Muscle of back (tissue), 11 donors: Measurements from ENCODE around the gene CCL5. TPM values are rescaled to one million over a fixed set of nuclear protein-coding genes. Genes with fewer than 3 reads are reported as not detected.
A peak's percentile ranks its signal among the peaks of the same experiment; 100 is the strongest.
"Not testable (repeated sequence)": the region's sequence is repeated elsewhere in the genome, so short reads cannot be mapped to it uniquely, and the experiment has no call there.

Experiments used
- DNase-seq, 3 donors: peaks; one replicate each; pipeline versions ENCODE4 v3.0.0 to v3.0.0-alpha.2; 2013
- polyA plus RNA-seq, 10 donors: library from polyadenylated mRNA; unstranded; fragments of 120-200 nt; gene quantifications; one replicate each; pipeline ENCODE4 v1.2.1, GENCODE V29; 2013; ENCODE audit not compliant: insufficient read length in 10 of 10

The CCL5 gene
- polyA plus RNA-seq, 10 donors = 0.41 to 7.3 (median 1.2) TPM

DNA sequence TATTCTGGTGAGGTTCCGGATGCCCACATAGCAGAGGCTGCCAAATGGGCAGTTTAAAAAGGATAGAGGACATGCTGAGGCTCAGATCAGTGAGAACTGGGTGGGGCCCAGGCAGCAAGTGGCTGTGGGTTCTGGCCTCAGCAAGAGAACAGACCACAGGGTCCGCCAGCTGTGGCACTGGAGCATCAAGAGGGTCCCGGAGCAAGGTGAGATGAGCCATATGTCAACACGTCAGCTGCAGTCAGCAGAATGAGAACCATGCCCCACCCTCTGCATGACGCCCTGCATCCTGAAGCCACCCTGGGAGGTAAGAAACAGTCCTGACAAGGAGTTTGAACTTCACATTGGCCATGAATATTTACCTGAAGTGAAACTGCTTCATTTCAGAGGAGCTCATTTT, 20.1 kb upstream of the CCL5 start:
- no peak for DNase-seq

DNA sequence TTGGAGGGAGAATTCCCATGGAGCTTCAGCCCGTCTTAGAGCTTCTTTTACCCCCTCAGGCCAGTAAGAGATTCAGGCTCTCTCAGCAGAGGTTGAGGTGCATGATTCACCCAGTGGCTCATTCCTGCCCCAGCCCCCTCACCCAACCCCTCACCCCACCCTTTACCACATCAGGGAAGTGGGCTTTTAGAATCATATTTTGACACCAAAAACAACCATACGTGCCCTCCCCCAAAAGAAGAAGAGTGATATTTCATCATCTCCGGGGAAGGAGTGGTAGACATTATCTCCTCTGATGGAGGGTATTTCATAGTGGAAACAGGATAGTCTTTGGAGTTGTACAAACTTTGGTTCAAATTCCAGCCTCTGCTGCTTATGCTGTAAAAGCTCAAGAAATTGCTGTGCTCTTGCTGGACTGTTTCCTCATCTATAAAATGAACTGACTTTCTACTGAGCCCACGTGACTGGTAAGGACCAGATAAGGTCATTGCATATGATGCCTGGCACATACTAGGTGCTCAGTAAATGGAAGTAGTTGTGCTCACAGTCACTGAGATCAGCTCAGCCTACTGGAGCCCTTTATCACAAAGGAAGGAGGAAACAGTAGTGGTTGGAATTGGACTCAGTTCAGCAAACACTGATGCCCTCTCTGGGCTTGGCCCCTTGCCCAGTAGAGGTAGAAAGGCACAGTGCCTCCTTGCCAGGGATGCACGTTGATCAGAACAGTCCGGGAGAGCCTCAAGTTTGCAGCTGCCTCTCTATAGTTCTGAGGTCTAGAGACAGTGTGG, 18.3 kb upstream of the CCL5 start:
- no peak for DNase-seq

DNA sequence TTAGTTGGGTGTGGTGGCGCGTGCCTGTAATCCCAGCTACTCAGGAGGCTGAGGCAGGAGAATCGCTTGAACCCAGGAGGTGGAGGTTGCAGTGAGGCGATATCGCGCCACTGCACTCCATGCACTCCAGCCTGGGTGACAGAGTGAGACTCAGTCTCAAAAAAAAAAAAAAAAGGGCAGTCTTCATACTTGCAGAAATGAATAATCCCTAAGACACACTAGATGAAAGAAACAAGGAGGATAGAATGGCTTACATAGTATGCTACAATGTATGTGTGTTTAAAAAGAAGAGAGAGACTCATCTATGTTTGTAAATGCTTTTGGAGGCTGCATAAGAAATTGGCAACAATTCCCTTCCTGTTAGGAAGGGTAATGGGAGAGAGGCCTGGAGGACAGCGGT, 17.6 kb upstream of the CCL5 start:
- DNase-seq = not testable (repeated sequence)

DNA sequence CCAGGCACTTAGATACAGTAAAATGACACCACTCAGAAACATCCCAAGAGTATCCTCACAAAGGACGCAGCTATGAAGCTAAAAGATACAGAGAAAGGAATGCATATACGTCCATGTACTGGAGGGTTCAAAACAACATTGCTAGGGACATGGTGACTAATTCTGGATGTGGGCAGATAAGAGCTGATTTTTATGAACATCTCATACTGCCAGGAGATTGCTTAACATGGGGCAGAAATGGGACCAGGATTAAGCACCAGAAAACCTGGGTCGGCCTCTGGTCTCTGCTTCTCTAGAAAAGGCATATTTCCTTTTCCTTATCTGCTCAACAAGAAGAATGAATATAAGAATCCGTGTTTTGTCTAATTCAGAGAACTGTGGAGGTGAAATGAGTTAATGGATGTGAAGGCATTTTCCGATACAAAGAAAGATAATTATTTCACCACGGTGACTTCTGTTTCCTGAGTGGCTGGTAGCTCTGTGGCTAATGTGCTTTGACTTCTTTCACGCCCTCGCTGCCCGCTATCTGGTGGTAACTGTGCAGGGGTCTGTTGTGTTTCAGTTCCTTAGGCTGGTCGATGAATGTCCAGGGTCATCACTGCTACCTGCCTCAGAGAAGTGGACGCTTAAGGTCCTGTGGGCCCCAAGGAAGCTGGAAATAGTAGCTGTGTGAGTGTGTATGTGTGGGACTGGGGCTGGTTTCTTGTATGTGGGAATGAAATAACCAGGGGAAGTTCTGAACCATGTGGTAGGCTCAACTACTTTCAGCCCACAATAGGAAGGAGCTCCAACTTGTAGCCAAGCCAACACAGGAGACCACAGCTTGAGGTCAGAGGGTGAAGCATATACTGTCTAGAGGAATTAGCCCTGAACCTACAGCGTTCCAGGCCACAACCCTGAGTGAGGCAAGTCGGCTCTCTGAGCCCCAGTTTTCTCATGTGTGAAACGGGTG, 15.8 kb upstream of the CCL5 start:
- no peak for DNase-seq

DNA sequence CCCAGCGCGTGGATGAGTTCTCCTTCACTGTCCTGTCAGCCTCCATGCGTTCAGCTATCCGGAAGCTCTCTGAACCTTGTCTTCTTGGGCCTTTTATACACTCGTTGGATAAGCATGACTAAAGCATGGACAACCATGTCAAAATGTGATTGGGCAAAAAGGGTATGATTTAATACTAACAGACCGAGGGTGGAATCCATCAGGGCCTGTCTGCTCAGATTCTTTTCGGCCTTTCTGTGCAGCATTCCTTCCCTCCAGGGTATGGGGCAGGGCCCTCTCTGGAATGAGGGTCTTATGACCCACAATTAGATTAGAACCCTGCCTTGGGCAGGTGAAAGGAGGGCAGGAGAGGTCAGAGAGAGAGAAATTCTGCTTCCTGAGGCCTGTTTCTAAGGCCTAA, 14.0 kb upstream of the CCL5 start:
- DNase-seq = no peak

DNA sequence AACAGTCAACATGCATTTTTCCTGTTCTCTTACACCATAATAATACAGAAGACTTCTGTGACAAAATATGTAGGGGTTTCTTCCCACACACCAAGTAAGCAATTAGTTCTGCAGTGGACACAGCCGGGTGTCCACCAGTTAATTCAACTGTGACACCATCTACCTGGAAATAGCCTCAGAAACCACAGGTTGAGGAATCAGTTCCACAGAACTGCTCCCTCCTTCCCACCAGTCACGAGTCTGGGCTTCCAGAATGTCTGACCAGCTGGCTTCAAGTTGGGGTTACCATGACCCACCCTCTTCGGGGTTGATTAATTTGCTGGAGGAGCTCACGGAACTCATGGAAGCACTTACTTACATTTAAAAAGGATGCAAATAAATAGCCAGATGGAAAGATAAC, 13.6 kb upstream of the CCL5 start:
- no peak for DNase-seq

DNA sequence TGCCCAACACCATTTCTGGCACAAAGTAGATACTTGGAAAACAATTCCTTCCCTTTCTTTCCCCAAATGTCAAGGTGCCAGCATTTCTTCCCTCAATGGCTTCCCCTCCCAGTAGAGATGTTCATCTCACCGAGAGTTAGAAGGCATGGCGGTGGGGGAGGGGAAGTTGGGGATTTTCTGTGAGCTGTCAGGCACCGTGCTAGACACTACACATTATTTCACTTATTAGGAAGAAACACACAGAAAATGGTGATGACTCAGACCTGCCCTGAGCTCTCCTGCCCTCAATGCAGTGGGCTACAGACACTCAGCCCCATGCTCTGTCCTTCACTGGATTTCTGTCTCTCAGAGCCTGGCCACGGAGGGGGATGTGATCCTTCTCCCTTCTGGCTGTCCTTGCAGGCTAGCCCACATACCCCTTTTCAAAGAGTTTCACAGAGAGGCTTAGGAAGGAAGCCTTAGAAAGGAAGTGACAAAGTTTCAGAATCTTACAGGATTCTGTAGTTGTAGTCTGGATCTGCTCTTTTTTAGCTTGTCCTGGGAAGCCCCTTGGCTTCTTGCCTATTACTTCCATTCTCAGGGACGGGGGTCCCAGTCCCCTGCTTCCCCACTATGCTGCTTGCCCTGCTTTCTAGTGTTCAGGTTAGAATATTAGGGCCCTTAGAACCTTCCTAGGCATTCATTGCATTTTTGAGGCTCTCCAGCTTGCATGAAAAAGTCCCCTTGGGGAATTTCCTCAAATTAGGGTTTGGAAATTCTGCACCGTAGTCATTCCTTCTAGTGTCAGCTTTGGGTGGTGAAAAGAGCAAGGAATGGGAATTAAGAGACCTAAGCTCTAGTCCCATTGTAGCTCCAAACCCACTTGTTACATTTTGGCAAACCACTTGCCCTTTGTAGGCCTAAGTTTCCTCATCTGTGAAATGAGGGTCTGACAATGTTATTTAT, 12.2 kb upstream of the CCL5 start:
- no peak for DNase-seq

DNA sequence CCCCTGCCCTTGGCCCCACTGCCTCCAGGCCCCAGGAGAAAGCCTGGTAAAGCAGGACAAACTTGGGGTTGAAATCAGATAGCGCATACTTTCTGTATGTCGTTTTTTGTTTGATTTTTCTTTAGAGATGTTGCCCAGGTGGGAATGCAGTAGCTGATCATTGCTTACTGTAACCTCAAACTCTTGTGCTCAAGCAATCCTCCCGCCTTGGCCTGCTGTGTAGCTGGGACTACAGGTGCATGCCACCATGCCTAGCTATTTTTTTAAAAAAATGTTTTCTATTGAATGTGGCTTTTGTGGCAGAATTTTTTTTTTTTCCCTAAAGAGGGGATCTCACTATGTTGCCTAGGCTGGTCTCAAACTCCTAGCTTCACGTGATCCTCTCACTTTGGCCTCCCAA, 11.1 kb upstream of the CCL5 start:
- DNase-seq = no peak

DNA sequence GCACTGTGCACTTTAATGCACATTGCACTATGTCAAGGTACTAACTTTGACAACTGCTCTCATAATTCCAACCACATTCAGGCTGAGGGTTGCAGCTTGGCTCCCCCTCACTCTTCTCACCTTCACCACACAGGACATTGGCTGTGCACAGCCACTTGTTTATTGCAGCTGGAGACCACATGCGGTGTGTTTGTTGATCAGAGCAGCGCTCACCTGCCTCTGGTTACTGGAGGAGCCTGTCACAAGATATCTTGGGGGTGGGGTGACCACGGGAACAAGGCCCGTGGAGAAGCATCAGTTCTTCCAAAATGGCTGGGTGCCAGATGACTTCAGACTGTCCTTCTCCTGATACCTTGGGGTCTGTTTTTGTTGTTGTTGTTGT, 10.6 kb upstream of the CCL5 start:
- no peak for DNase-seq

DNA sequence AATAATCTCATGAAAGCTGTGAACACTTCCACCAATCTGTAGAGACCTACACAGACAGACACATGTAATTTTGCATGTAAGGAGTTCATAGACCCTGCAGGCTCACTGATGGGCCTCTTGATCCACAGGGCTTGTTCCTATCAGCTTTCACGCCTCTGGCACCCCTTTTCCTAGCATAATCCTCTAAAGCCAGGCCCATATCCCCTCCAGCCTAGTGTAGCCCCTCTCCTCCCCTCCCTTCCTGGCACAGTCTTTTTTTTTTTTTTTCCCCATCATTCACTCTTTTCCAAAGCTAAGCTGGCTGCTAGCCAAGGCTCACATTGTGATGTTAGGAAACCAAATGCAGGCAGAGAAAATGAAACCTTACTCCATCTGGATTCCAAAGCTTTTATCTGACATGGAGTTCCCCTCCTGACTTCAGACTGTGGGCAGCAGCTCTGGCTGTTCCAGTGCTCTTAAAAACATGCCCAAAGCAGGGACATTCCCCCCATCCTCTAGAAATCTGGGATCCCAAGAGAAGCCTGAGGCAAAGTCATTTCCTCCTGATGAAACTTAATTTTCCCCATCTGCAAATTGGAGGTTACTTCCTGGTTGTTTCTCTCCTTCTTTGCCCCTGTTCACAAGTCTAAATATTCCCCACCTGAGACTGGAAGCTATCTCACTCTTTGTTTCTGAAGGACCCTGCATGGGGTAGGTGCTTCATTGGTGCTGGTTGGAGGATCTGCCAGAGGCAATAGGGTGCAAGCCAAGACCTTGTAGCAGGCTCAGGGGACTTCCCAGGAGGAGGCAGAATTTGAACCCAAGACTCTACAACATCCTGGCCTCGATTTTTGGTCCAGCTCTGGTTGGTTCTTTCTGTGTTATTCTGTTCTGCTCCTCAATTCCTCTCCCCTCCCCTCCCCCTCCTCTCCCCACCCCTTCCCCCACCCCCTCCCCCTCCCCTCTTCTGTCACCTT, 9.9 kb upstream of the CCL5 start:
- DNase-seq = peak; percentile 19 to 52 (median 22)

DNA sequence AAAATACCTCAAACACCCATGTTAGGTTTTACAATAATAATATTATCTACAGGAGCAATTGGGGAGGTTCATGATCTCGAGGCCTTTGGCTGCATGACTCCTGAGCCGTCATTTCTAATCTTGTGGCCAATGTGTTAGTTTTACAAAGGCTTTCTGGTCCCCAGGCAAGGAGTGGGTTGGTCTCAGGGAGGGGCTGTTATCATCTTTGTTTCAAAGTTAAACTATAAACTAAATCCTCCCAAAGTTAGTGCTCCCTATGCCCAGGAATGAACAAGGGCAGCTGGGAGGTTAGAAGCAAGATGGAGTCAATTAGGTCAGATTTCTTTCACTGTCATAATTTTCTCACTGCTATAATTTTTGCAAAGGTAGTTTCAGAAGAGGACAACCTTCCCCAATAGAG, 9.1 kb upstream of the CCL5 start:
- no peak for DNase-seq

DNA sequence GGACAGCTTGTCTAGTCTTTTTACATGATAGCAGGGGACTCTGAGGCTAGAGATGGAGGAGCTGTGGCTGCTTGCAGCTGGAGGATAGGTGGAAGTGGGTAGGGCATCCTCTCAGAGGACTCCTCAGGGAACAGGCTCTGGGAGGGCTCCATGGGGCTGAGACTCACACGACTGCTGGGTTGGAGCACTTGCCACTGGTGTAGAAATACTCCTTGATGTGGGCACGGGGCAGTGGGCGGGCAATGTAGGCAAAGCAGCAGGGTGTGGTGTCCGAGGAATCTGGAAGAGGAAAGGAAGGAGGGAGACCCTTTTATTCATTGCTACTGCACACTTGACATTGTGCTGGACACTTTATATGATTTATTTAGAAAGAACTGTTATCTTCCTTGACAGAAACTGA, 1.8 kb downstream of the CCL5 start:
- DNase-seq = no peak

DNA sequence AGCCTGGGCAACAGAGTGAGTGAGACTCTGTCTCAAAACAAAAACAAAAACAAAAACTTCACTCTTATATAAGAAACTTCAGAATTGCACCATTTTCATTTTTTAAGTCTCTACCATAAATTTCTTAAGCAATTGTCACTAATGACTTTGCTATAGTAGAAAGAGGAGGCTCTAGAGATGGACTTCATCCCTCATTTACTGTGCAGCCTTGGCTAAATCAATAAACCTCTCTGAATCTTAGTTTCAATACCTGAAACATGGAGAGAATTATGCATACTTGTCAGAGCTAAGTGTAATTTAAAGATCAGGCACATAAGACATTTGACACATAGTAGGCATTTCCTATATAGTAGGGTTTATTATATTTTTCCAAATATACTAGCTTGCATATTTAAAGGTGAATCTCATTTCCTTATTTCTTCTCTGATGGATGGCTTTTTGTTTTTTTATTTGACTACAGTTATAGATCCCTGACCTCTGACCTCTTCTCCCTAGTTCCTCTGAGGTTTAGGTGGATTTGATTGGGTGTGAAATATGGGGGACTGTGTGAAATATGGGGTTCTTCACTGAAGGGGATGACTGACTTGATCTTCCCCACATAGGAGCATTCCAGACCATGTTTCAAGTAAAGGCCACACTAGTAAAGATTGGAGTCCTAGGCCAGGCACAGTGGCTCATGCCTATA, 2.7 kb downstream of the CCL5 start:
- no peak for DNase-seq

DNA sequence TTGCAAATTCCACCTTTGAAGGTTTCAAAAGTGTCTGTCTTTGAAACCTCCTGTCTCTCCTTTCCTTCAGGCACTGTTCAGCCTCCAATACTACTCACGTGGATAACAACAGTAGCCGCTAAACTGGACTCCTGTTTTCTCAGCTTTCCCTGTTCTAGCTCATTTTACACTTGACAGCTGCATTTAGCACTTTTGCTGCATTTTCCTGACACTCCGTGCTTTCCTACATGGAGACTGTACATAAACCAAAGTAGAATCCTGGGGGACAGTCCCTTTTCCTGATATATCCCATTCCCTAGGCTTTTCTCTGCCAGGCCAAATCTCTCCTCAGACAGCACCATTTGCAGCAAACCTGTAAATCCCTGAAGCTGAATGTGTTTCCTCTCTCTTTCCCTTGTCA, 3.6 kb downstream of the CCL5 start:
- DNase-seq = no peak

DNA sequence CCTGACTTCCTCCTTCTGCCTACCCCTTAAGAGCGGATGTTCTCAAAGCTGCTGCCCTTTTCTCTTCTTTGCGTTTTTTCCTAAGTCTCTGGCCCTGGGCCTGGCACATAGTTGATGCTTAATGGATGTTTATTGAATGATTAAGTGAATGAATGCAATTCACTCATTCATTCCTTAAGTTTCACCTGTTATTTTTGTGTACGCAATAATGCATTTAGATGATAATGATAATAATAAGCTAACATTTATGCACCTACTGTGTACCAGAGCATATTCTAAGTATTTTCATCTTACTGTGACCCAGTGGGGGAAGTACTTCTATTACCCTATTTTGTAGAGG, 4.4 kb downstream of the CCL5 start:
- DNase-seq = no peak

DNA sequence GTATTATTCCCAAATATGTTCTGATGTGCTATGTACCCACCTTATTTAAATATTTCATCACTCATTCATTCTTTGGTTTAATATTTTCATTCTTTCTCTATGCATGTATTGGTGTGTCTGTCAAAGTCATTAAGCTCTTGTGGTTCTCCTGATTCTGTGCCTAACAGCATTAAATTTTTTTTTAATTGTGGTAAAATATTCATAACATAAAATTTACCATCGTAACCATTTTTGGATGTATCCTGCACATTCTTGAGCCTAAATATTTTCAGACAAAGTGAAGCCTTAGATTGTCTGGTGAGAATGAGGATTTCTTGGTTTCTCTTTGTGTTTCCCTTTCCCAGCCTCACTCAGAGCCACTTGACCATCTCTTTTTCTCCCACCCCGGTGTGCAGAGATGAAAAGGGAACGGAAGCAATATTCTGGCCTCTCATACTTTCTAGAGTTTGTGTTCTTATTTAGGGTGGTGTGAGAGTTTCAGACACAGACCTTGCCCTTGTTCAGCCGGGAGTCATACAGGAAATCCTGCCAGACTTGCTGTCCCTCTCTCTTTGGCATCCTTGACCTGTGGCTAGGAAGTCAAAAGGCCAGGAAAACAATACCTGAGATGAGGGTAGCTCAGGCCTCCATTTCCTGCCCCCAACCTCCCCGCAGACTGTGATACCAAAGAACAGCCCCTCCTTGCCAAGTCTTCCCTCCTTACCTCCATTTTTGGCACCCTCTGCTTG, 4.9 kb downstream of the CCL5 start:
- no peak for DNase-seq

DNA sequence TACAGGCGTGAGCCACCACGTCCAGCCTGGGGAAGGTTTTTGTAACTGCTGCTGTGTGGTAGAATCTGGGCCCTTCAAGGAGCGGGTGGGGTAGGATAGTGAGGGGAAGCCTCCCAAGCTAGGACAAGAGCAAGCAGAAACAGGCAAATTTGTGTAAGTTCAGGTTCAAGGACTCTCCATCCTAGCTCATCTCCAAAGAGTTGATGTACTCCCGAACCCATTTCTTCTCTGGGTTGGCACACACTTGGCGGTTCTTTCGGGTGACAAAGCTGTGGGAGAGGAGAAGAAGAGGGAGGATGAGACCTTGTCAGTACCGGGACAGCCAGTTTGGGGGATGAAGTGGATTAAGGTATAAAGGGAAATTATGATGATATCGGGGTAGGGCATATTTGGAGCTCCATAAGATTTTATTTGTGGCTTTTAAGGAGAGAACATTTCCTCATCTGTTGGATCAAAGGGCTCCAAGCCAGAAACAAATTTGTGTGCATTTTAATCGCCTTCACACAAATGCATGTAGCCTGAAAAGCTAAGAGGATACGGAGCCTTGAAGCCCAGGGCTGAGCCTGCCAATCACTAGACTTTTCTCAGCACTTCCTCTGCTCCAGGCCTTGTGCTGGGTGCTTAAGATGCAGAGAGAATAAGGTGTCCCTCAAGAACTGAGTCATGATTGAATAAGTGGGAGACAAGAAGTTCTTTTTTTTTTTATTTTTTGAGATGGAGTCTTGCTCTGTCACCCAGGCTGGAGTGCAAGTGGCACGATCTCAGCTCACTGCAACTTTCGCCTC, 7.8 kb downstream of the CCL5 start:
- DNase-seq = no peak

DNA sequence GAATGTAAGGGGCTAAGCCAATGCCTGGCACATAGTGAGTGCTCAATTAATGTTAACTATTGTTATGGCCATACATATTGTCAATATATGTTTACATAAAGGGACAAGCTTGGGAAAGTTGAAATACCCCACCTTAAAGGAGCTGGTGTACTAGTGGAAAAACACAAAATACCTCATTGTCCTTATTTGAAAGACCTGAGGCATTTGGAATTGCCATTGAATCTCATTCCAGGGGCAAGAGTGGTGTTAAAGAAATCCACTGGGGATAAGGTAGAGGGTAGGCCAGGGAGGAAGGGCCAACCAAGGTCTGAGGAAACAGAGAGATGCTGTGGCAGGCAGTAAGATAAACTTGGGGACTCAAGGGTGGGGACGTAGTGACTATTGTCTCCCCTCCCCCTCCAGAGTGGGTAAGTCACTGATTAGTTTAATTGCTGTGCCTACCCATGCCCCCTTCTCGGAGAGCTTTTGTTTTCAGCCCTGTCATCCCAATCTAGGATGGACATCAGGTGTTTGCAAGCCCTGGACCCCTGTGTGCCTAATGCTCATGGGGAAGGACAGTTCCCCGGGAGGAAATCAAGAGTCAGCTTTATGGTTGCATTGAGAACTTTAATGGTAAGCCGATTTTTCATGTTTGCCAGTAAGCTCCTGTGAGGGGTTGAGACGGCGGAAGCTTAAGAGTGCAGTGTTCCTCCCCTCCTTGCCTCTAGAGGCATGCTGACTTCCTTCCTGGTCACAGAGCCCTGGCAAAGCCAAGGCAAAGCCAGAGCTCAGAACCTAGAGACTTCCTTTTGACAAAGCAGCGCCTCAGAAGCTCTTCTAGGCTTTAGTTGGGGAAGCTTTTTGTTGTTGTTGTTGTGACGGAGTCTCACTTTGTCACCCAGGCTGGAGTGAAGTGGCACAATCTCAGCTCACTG, 9.0 kb downstream of the CCL5 start:
- DNase-seq = no peak
